Right lobe of liver (tissue), 4 donors: ENCODE results near the gene TNKS2.

Experiments
- CTCF ChIP-seq, 4 donors: fragments of 200-600 bp in 3 of 4; fragments of 450-650 bp in 1 of 4; IDR thresholded peaks; one replicate each; pipeline versions ENCODE4 v1.5.1 to v1.8.0; 2016 to 2022; ENCODE audit warnings: antibody characterized with exemption in 4 of 4, mild to moderate bottlenecking in 2 of 4
- POLR2A ChIP-seq: fragments of 450-650 bp; IDR thresholded peaks from one replicate; pipeline ENCODE4 v1.6.1; 2017; ENCODE audit warnings: antibody characterized with exemption, mild to moderate bottlenecking
- donor health status: DM: no; HTN: no; CAD: no.
- donor health status: DM: no; HTN: no; CAD: no.
- donor health status: DM: no; HTN: yes; CAD: no.

DNA sequence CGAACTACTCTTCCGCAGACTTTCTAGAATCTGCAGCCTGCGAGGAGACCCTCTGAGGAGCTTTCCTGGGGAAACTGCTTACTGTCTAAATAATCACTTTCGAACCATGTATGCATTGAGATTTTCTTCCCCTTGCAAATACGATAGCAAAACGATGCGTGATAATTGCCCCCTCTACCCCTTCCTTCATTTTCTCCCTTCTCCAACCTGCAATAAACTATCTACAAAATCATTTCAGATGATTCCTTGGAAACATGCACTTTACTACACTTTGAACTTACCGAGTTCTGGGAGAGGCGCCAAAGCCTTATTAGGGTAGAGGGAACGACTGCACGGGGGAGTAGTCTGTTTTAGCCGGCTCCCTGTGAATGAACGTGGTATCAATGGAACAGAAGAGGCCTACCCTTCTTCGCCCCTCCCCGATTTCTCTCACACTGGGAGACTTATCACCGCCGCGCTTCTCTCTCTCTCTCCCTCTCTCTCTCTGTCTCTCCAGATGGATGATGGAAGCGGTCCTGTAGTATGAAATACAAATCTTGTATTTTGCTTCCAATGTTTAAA is 111.0 kb downstream of the TNKS2 start, which contains the start of gene FGFBP3:
- no peak for TF ChIP-seq POLR2A
- no peak for TF ChIP-seq CTCF (IDR thresholded peaks at IDR 0.05)
